Activated gamma-delta T cell treated with anti-CD3 and anti-CD28 coated beads, Interleukin-2, amount 50 U/mL, for 16 hours (primary cell): ENCODE results near the gene TUBG1.

Source experiments
- DNase-seq: peaks from one replicate; pipeline ENCODE4 v3.0.0-alpha.2; 2020; ENCODE audit warnings: low read depth

Gene TUBG1

GRCh38 chr17:42609182-42609813, at the start of gene TUBG1, which contains the start of gene RETREG3:
Gene TUBG1 (plus strand): TSS chr17:42609683. CDS start chr17:42609738, 55 bp downstream.
Gene RETREG3 (minus strand): TSS chr17:42609374. CDS start chr17:42609324, 50 bp downstream.
- DNase-seq: peak; percentile 98

- no peak for DNase-seq
These were observed 49.2 kb upstream of the TUBG1 start for GRCh38 chr17:42560246-42560645.

- DNase-seq: peak; percentile 87
These were observed 47.5 kb upstream of the TUBG1 start, which contains the start of gene COASY for GRCh38 chr17:42561897-42562387. Gene COASY (plus strand): TSS chr17:42562148. CDS start chr17:42562623, 475 bp downstream.

- no peak for DNase-seq
These were observed 46.9 kb upstream of the TUBG1 start for GRCh38 chr17:42562388-42563142.

- no peak for DNase-seq
These were observed 46.4 kb upstream of the TUBG1 start for GRCh38 chr17:42563143-42563509.

- DNase-seq: no peak
These were observed 45.9 kb upstream of the TUBG1 start for GRCh38 chr17:42563543-42563942.

- DNase-seq: no peak
These were observed 45.5 kb upstream of the TUBG1 start for GRCh38 chr17:42563950-42564349.

GRCh38 chr17:42564815-42565522, 44.5 kb upstream of the TUBG1 start:
- DNase-seq: no peak

DNA sequence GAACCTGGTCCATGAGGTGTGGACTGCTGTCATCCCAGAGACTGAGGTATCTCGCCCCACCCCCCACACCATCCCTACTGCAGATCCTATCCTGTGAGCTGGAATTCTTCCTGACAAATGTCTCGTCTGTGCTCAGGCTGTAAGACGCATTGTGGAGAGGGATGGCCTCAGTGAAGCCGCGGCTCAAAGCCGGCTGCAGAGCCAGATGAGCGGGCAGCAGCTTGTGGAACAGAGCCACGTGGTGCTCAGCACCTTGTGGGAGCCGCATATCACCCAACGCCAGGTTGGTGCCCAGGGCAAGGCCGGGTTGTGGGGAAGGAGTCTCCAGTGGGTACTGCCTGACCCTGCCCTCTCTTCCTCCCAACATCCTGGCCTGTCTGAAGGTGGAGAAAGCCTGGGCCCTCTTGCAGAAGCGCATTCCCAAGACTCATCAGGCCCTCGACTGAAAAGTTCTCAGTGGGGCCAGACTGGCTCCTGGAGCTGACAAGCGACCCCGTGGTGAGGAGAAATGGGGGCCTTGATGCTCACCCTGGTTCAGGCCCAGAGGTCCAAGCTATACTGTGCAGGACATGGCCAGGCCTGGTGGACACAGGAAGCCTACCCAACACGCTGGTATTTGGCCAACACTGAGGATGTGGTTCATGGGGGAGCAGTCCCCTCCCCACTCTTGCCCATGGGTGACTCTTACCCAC, 43.8 kb upstream of the TUBG1 start:
- no peak for DNase-seq

DNA sequence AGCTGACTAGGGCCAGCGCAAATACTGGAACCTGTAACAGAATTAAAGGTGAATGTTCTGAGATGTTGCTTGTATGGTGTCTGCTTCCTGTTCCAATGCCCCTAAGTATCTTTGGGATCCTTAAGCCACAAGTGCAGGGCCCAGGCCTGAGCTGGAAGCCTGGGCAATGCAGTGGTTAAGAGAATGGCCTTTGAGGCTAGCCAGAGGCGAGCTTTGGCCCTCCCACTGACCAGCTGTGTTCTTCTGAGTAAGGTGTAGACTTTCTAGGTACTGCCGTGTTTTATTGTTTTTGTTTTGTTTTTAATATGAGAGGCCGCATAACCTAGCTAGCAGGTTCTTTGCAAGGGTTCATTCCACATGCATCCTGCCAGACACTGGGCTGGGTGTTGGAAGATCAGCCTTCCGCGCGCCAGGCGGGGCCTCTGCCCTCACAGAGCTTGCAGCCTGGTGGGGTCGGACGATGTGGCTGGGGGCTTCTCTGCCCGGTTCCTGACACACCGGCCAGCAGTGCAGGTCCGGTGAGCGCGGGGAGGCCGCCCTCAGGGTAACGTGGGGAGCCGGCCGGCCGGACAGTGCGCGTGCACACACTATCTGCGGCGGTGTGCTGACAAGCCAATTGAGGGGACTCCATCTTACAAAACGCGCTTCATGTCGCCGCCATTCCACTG, 43.1 kb upstream of the TUBG1 start:
- no peak for DNase-seq

DNA sequence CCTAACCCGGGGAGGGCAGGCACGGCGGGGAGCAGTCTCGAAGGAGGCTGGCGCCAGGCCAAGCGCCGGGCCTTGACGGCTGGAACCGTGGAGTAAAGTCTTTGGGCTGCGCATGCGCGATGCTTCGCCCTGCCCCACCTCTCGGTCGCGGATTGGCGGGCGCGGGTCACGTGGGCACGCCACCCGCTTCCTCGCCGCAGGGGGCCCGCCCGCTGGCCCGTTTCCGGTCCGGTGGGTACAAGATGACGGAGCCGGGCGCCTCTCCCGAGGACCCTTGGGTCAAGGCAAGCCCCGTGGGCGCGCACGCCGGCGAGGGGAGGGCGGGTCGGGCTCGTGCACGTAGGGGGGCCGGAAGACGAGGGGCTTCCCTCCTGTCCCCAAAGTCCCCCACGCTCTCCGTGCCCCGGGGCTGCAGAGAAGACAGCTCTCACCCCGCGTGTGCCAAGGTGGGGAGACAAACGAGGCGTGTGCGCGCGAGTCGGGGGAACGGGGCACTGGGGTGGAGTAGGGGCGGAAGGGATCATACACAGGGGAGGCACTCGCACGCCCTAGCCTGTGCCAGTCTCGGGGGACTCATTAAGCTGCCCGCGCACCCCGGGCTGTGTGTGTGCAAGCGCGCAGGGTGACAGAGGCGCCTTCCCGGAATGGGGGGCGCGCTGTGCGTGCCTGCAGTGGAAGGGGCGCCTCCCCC, 42.5 kb upstream of the TUBG1 start, which contains the start of gene MLX:
MLX (plus strand) TSS at position 218 of the 691 bp plus-strand sequence; CDS start at position 243, 25 bp downstream.
- DNase-seq: peak; percentile 88

GRCh38 chr17:42568341-42569111, 41.0 kb upstream of the TUBG1 start:
- DNase-seq: no peak

DNA sequence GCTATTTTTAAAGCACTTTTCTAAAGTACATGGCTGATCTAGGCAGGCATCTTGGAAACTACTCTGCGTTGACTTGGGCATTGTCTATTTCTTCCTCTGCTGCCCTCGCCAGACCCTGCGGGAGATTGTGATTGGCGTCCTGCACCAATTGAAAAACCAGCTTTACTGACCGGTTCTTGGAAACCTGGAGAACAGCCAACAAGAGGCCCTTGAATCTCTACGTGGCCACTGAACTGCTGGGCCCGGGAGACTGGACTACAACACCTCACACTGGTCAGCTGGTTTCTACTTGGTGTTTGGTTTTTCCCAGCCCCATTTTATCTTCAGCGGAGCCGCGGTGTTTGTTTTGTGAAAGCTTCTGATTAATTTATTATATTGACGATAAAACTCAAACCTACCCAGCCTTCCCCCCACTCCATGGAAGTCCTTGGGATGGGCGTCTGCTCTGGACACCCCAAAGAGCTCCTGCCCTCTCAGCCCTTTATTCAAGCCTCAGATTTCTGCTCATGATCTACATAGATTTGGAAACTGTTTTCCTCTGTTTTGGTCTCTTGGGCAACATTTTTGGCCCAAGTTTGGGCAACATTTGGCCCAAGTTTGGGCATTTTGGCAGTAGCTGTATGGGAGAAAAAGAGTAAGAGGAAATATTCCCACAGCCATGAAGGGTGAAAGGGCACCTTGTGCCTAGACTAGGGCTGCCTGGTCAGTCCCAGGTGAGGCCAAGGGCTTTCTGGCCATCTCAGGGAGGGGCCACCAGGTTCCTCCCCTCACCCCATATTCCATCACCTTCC, 37.9 kb upstream of the TUBG1 start:
- no peak for DNase-seq

DNA sequence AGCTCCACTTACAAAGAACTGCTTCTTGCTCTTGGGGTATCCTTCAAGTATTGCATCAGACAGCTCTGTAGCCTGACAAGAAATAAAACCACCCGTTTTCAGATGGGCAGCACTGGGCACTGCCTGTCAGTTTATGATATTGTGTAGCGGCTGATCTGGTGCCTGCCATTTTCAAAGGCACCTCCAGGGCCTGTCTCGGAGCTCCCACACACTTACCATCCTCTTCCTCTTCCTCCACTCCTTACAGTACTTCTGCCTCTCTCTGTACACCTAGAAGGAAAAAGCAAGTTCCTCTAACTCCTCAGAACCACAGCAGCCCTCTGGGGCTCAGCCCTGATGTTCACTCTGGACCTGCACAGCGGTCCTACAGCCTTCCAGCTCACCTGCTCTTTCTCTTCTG, 36.4 kb upstream of the TUBG1 start:
- DNase-seq: no peak

DNA sequence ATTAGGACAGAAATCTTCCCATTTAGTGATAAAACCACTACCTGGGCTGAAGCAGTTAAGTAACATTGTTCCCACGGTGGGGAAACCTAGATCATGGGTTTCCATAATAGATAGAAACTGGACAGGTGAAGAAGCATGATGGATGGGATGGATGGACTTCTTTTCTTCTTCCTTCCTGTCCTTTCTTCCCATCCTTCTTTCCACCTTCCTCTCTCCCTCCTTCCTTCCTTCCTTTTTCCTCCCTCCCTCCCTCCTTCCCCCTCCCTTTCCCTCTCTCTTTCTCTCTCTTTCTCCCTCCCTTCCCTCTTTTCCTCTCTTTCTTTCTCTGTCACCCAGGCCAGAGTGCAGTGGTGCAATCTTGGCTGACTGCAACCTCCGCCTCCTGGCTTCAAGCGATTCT, 35.0 kb upstream of the TUBG1 start:
- no peak for DNase-seq

GRCh38 chr17:42577140-42577531, 32.3 kb upstream of the TUBG1 start:
- no peak for DNase-seq

GRCh38 chr17:42577532-42578281, 31.8 kb upstream of the TUBG1 start, which contains the start of gene PSMC3IP:
Gene PSMC3IP (minus strand): TSS chr17:42577729. CDS start chr17:42577686, 43 bp downstream.
- peak; percentile 87 for DNase-seq

- peak; percentile 41 for DNase-seq
These were observed 31.1 kb upstream of the TUBG1 start for GRCh38 chr17:42578282-42578869.
